GM23338 (cell line): Measurements from ENCODE around the gene CARD16. TPM values are rescaled to one million over a fixed set of nuclear protein-coding genes. Genes with fewer than 3 reads are reported as not detected.
"Not testable (repeated sequence)": the region's sequence is repeated elsewhere in the genome, so short reads cannot be mapped to it uniquely, and the experiment has no call there.

Experiments used
- ATAC-seq: fragments of 200-7000 bp; cut with Tn5 transposase; 3 replicates; pipeline ENCODE4 v1.9.1; 2020
- DNase-seq: peaks from one replicate; pipeline ENCODE4 v3.0.0-alpha.2; 2015; ENCODE audit warnings: low spot score
- H2AFZ ChIP-seq: fragments of 200-600 bp; sonication (generic); 2 replicates; pipeline ENCODE4 v1.8.0; 2016; ENCODE audit warnings: antibody characterized with exemption, mild to moderate bottlenecking, moderate library complexity
- H3F3A ChIP-seq: fragments of 200-600 bp; sonication (generic); replicated peaks from 2 replicates; pipeline ENCODE4 v1.8.0; 2017; ENCODE audit warnings: antibody characterized with exemption, mixed run types, low read depth
- H3K27ac ChIP-seq: fragments of 200-600 bp; sonication (generic); 2 replicates; pipeline ENCODE4 v1.6.1; 2016; ENCODE audit warnings: low read depth
- H3K27me3 ChIP-seq: fragments of 200-600 bp; sonication (generic); 2 replicates; pipeline ENCODE4 v1.8.0; 2016; ENCODE audit warnings: mild to moderate bottlenecking, mixed run types, moderate library complexity; ENCODE audit not compliant: insufficient read depth
- H3K36me3 ChIP-seq: fragments of 200-600 bp; sonication (generic); 2 replicates; pipeline ENCODE4 v1.8.0; 2016; ENCODE audit warnings: mild to moderate bottlenecking; ENCODE audit not compliant: insufficient read depth
- H3K4me1 ChIP-seq: fragments of 200-600 bp; sonication (generic); 2 replicates; pipeline ENCODE4 v1.8.0; 2016; ENCODE audit warnings: mild to moderate bottlenecking, moderate library complexity; ENCODE audit not compliant: insufficient read depth
- H3K4me2 ChIP-seq: fragments of 200-600 bp; sonication (generic); 2 replicates; pipeline ENCODE4 v1.7.1; 2017; ENCODE audit warnings: mixed run types
- H3K4me3 ChIP-seq: fragments of 200-600 bp; sonication (generic); 2 replicates; pipeline ENCODE4 v1.6.1; 2016; ENCODE audit warnings: mixed run types
- H3K79me2 ChIP-seq: fragments of 200-600 bp; sonication (generic); replicated peaks from 2 replicates; pipeline ENCODE4 v1.8.0; 2017; ENCODE audit warnings: mild to moderate bottlenecking; ENCODE audit not compliant: insufficient read depth
- H3K9me2 ChIP-seq: fragments of 200-600 bp; sonication (generic); 2 replicates; pipeline ENCODE4 v1.8.0; 2017; ENCODE audit not compliant: insufficient read depth
- H4K20me1 ChIP-seq: fragments of 200-600 bp; sonication (generic); replicated peaks from 2 replicates; pipeline ENCODE4 v1.8.0; 2017; ENCODE audit warnings: mild to moderate bottlenecking; ENCODE audit not compliant: insufficient read depth
- H3K27ac Mint-ChIP-seq: 2 replicates; pipeline ENCODE4 v1.8.0; 2020; ENCODE audit warnings: inconsistent platforms, mild to moderate bottlenecking, moderate library complexity, mixed read lengths
- H3K27me3 Mint-ChIP-seq: 3 replicates; pipeline ENCODE4 v1.8.0; 2022; ENCODE audit warnings: low read depth, mild to moderate bottlenecking, moderate library complexity, mixed read lengths, inconsistent platforms; ENCODE audit not compliant: insufficient read depth, poor library complexity
- H3K36me3 Mint-ChIP-seq: 3 replicates; pipeline ENCODE4 v1.8.0; 2021; ENCODE audit warnings: low read depth, mild to moderate bottlenecking, inconsistent platforms, moderate library complexity, mixed read lengths
- H3K4me1 Mint-ChIP-seq: 3 replicates; pipeline ENCODE4 v1.8.0; 2020; ENCODE audit warnings: mild to moderate bottlenecking, inconsistent platforms, mixed read lengths
- H3K4me3 Mint-ChIP-seq: 3 replicates; pipeline ENCODE4 v1.8.0; 2021; ENCODE audit warnings: moderate library complexity, mild to moderate bottlenecking, inconsistent platforms, mixed read lengths
- H3K9me3 Mint-ChIP-seq: 3 replicates; pipeline ENCODE4 v1.8.0; 2020; ENCODE audit warnings: moderate library complexity, mild to moderate bottlenecking, inconsistent platforms, mixed read lengths
- ETS1 ChIP-seq: IDR thresholded peaks from 2 replicates; pipeline ENCODE4 v1.6.1; 2016; ENCODE audit warnings: antibody characterized with exemption
- polyA plus RNA-seq: library from polyadenylated mRNA; unstranded; fragments of >200 nt; fragmentation: Nextera tagmentation; extraction: Ambion mirVana; gene quantifications from 2 replicates; pipeline ENCODE4 v1.2.1, GENCODE V29; 2016
- total RNA-seq: library from RNA; depleted of rRNA; stranded (reverse); fragments of >200 nt; shearing (Covaris generic); gene quantifications from 2 replicates; pipeline ENCODE4 v1.2.3, GENCODE V29; 2014
- TF ChIP-seq, protein P1 (sequence below): fragments of 250-450 bp; sonication (Bioruptor Pico); IDR thresholded peaks from 2 replicates; pipeline ENCODE4 v1.5.0; 2020; ENCODE audit warnings: mild to moderate bottlenecking, moderate library complexity

The CARD16 gene
- total and polyA plus RNA-seq, 2 experiments from 2014 or later, result not detected

- no peak for TF ChIP-seq ETS1
- TF ChIP-seq, protein P1, sequence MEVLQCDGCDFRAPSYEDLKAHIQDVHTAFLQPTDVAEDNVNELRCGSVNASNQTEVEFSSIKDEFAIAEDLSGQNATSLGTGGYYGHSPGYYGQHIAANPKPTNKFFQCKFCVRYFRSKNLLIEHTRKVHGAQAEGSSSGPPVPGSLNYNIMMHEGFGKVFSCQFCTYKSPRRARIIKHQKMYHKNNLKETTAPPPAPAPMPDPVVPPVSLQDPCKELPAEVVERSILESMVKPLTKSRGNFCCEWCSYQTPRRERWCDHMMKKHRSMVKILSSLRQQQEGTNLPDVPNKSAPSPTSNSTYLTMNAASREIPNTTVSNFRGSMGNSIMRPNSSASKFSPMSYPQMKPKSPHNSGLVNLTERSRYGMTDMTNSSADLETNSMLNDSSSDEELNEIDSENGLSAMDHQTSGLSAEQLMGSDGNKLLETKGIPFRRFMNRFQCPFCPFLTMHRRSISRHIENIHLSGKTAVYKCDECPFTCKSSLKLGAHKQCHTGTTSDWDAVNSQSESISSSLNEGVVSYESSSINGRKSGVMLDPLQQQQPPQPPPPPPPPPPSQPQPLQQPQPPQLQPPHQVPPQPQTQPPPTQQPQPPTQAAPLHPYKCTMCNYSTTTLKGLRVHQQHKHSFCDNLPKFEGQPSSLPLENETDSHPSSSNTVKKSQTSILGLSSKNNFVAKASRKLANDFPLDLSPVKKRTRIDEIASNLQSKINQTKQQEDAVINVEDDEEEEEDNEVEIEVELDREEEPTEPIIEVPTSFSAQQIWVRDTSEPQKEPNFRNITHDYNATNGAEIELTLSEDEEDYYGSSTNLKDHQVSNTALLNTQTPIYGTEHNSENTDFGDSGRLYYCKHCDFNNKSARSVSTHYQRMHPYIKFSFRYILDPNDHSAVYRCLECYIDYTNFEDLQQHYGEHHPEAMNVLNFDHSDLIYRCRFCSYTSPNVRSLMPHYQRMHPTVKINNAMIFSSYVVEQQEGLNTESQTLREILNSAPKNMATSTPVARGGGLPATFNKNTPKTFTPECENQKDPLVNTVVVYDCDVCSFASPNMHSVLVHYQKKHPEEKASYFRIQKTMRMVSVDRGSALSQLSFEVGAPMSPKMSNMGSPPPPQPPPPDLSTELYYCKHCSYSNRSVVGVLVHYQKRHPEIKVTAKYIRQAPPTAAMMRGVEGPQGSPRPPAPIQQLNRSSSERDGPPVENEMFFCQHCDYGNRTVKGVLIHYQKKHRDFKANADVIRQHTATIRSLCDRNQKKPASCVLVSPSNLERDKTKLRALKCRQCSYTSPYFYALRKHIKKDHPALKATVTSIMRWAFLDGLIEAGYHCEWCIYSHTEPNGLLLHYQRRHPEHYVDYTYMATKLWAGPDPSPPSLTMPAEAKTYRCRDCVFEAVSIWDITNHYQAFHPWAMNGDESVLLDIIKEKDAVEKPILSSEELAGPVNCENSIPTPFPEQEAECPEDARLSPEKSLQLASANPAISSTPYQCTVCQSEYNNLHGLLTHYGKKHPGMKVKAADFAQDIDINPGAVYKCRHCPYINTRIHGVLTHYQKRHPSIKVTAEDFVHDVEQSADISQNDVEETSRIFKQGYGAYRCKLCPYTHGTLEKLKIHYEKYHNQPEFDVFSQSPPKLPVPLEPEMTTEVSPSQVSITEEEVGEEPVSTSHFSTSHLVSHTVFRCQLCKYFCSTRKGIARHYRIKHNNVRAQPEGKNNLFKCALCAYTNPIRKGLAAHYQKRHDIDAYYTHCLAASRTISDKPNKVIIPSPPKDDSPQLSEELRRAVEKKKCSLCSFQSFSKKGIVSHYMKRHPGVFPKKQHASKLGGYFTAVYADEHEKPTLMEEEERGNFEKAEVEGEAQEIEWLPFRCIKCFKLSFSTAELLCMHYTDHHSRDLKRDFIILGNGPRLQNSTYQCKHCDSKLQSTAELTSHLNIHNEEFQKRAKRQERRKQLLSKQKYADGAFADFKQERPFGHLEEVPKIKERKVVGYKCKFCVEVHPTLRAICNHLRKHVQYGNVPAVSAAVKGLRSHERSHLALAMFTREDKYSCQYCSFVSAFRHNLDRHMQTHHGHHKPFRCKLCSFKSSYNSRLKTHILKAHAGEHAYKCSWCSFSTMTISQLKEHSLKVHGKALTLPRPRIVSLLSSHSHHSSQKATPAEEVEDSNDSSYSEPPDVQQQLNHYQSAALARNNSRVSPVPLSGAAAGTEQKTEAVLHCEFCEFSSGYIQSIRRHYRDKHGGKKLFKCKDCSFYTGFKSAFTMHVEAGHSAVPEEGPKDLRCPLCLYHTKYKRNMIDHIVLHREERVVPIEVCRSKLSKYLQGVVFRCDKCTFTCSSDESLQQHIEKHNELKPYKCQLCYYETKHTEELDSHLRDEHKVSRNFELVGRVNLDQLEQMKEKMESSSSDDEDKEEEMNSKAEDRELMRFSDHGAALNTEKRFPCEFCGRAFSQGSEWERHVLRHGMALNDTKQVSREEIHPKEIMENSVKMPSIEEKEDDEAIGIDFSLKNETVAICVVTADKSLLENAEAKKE, result no peak
Observed at GRCh38 chr11:105034813-105035620, 10.1 kb downstream of the CARD16 start, which contains the start of gene CASP1 (continued).

DNA sequence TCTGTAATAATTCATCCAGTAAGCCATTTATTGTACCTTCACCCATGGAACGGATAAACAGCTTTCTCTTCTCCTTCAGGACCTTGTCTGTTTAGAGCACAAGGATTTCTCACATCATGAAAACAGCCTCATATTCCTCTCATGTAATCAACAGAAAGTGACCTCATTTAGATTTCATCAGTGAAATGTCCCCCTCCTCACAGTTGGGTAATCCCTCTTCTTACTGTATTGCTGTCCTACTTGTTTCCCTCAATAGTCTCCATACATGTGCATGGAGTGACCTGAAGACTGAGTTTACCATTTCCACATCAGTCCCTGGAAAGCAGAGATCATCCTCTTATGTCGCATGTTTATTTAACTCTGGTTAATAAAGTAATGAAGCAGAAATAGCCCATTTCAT lies 10.7 kb downstream of the CARD16 start:
- H4K20me1 ChIP-seq, H3K4me1 ChIP-seq, H3K27me3 Mint-ChIP-seq, H3K36me3 Mint-ChIP-seq, DNase-seq, H3K4me3 Mint-ChIP-seq, H3F3A ChIP-seq, H3K27ac Mint-ChIP-seq, H3K79me2 ChIP-seq, H3K4me2 ChIP-seq, ATAC-seq, H3K4me1 Mint-ChIP-seq, H3K9me3 Mint-ChIP-seq, H2AFZ ChIP-seq, H3K27ac ChIP-seq, H3K4me3 ChIP-seq, H3K36me3 ChIP-seq, H3K27me3 ChIP-seq: not testable (repeated sequence)
- peaks cover 15% of the 10 kb centered on the region; the same call in 1 of the 2 replicates for H3K9me2 ChIP-seq
